ENCODE data around the gene PCK2. TPM values are rescaled to one million over a fixed set of nuclear protein-coding genes. Genes with fewer than 3 reads are reported as not detected.

The PCK2 gene
- total and polyA plus RNA-seq, 2 of the 13 experiments (the other 11 are each of a cell fraction or from before 2014, with no cell fraction given), result 129 to 272 TPM

- TF ChIP-seq ZNF616 (CRISPR knock-in tag; IDR thresholded peaks at IDR 0.05; ENCODE audit: low read depth), result no peak
- TF ChIP-seq FOSL2 (CRISPR knock-in tag; IDR thresholded peaks at IDR 0.05), result no peak
- no peak for TF ChIP-seq MNT (IDR thresholded peaks at IDR 0.05)
- 0 out of 2 replicates have a peak, but pooled peaks have one; percentile 76 for TF ChIP-seq SETDB1 (CRISPR knock-in tag; IDR thresholded peaks at IDR 0.05; ENCODE audit: borderline replicate concordance)
- 0 out of 2 replicates have a peak, but pooled peaks have one; percentile 39 for TF ChIP-seq RNF219 (CRISPR knock-in tag; IDR thresholded peaks at IDR 0.05)
- TF ChIP-seq ZBTB42 (CRISPR knock-in tag; IDR thresholded peaks at IDR 0.05), result no peak; the same call in 1 of the 2 replicates
- TF ChIP-seq CCDC6 (CRISPR knock-in tag; IDR thresholded peaks at IDR 0.05), result no peak
- TF ChIP-seq GTF3A (CRISPR knock-in tag; conservative IDR thresholded peaks at IDR 0.05), result no peak
- TF ChIP-seq ZNF367 (CRISPR knock-in tag; IDR thresholded peaks at IDR 0.05; ENCODE audit: borderline replicate concordance), result 0 out of 2 replicates have a peak, but pooled peaks have one; percentile 37
- TF ChIP-seq HMGA1 (CRISPR knock-in tag; conservative IDR thresholded peaks at IDR 0.05), result 0 out of 2 replicates have a peak, but pooled peaks have one; percentile 88
- 0 out of 2 replicates have a peak, but pooled peaks have one; percentile 69 for TF ChIP-seq GPN1 (CRISPR knock-in tag; IDR thresholded peaks at IDR 0.05; ENCODE audit: borderline replicate concordance)
Observed at GRCh38 chr14:24113379-24113800, 19.3 kb downstream of the PCK2 start (continued).
